AG08396 (cell line): ENCODE results near the gene ZNF444.
A peak's percentile ranks its signal among the peaks of the same experiment; 100 is the strongest.
"Not testable (repeated sequence)": the region's sequence is repeated elsewhere in the genome, so short reads cannot be mapped to it uniquely, and the experiment has no call there.

Source experiments
- DNase-seq: peaks from one replicate; pipeline ENCODE4 v3.0.0; 2012; ENCODE audit warnings: low spot score, mixed read lengths

ZNF444 gene

GRCh38 chr19:56147307-56147706, 6.2 kb downstream of the ZNF444 start:
- DNase-seq: no peak

DNA sequence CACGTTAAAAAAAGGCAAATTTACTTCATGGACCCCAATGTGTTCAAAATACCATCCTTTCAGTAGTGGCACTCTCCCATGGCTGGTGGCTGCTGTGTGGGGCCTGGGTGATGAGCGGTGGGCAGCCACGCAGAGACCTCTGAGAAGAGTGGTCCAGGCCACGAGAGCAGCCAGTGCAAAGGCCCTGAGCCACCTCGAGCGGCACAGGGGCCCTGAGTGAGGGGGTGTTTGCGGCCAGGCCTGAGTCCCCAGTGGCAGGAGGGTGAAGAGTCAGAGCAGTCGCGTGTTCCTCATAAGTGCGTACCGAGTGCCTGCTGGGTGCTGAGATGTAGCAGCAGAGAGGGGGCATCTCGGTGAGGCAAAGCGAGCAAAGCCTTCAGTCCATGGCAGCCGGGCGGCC, 7.0 kb downstream of the ZNF444 start:
- DNase-seq: no peak

DNA sequence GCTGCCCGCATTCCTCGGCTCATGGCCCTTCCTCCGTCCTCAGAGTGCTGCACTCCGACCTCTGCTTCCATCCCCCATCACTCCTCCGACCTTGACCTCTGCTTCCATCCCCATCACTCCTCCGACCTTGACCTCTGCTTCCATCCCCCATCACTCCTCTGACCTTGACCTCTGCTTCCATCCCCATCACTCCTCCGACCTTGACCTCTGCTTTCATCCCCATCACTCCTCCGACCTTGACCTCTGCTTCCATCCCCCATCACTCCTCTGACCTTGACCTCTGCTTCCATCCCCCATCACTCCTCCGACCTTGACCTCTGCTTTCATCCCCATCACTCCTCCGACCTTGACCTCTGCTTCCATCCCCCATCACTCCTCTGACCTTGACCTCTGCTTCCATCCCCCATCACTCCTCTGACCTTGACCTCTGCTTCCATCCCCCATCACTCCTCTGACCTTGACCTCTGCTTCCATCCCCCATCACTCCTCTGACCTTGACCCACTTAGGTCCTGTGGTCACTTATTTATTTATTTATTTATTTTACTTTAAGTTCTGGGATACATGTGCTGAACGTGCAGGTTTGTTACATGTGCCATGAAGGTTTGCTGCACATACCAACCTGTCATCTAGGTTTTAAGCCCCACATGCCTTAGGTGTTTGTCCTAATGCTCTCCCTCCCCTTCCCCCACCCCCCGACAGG, 8.0 kb downstream of the ZNF444 start:
- DNase-seq: not testable (repeated sequence)

- no peak for DNase-seq
These were observed 8.6 kb downstream of the ZNF444 start for GRCh38 chr19:56149656-56150038.

DNA sequence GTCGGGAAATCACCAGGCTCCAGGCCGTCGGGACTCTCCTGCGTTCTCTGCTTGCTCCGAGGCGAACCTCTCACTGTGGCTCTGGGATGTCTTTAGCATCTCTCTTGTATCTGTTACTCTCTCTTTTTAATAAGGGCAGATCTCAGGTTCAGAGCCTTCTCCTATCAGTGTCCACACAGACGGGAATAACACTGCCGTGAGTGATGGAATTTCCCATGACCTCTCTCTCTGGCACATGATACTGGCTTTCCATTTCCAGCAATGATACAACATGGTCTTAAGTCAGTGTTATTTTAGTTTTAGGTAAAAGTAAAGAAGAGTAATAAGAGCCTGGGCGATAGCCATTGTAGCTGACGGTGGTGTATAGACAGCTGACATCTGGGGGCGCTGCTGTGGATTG, 9.3 kb downstream of the ZNF444 start:
- no peak for DNase-seq

DNA sequence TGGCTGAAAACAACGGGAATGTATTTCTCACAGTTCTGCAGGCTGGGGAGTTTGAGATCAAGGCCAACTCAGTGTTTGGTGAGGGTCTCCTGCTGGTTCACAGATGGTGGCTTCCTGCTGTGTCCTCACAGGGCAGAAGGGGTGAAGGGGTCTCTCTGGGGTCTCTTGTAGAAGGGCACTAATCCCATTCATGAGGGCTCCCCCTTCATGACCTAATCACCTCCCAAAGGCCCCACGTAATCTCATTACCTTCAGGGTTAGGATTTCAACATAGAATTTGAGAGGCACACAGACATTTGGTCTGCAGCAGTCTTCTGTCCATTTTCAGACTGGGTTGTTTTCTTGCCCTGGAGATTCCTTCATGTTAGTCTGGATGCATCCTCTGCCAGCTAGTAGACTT, 11.6 kb downstream of the ZNF444 start:
- no peak for DNase-seq

DNA sequence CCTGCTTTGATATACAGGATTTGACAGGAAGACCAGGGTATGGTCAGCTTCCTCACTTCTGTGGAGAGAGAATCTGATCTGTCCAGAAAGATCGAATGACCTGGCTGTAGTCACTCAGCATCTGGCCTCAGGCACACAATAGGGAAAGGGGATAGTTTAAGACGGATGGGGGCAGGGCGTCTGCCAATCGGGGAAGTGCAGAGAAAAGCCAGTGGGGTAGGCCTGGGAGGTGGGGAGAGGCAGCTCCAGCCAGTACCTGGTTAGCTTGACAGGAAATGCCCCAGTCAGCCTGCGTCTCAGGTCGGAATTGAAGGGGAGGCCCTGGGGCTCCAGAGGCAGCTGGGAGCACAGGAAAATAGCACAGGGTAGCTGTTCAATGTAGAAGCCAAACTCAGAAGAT, 12.4 kb downstream of the ZNF444 start:
- no peak for DNase-seq

- DNase-seq: peak; percentile 50
These were observed 14.1 kb downstream of the ZNF444 start for GRCh38 chr19:56155124-56155687.

- DNase-seq: no peak
These were observed 15.7 kb downstream of the ZNF444 start for GRCh38 chr19:56156768-56157167.

DNA sequence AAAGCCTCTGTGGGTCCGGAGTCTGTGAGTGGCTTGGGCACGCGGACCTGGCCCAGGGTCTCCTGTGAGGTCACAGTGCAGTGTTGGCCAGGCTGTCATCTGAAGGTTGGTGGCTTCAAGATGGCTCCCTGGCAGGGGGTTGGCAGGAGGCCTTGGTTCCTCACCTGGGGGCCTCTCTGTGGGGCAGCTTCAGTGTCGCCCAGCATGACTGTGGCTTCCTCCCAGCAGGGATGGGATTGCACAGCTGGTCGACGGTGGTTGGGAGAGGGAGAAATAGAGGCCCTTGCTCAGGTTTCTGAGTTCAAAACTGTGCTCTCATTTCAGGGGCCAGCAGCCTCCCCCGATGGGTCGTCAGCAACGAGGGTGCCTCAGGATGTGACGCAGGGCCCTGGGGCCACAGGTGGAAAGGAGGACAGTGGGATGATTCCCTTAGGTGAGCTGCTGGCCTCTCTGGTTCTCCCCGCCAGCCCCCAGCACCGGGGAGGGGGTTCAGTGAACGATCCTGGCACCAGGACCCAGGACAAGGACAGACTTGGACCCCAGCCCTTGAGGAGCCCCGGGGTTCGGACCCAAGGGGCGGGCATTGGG, 17.2 kb downstream of the ZNF444 start:
- no peak for DNase-seq

GRCh38 chr19:56159009-56159559, 18.0 kb downstream of the ZNF444 start:
- no peak for DNase-seq

GRCh38 chr19:56159622-56160271, 18.7 kb downstream of the ZNF444 start:
- no peak for DNase-seq

DNA sequence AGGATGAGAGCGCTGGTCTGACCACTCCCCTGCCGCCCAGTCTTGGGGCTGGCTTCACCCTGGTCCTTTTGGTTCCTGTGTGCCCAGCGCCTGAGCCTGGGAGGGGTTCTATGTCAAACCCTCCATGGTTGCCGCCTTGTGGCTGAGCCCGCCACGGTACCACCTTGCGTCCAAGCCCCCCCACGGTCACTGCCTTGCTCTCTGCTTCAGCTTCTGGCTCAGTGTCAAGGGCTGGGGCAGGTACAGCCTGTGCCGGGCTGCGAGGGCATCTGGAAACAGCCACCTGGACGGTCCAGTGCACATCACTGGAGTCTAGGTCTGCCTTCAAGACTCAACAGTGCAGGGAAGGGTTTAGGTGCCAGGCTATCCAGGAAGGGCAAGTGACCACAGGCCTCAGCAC, 20.4 kb downstream of the ZNF444 start:
- DNase-seq: no peak

DNA sequence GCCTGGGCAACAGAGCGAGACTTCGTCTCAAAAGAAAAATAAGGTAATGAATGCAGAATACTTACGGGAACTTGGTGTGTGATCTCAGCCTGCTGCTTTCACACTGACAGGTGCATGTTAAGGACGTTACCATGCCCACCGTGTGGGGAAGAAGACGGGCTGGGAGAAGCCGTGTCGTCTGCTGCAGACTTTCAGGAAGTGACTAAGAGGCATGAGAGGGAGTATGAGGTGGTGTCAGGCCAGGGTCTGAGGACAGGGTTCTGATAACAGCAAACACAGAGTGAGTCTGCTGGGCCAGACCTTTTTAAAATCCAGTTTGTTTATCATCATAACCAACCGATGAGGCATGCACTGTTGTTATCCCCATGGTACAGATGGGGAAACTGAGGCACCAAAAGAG, 21.2 kb downstream of the ZNF444 start:
- no peak for DNase-seq

GRCh38 chr19:56163097-56163496, 22.0 kb downstream of the ZNF444 start:
- DNase-seq: no peak

GRCh38 chr19:56167064-56167578, 26.0 kb downstream of the ZNF444 start:
- no peak for DNase-seq

DNA sequence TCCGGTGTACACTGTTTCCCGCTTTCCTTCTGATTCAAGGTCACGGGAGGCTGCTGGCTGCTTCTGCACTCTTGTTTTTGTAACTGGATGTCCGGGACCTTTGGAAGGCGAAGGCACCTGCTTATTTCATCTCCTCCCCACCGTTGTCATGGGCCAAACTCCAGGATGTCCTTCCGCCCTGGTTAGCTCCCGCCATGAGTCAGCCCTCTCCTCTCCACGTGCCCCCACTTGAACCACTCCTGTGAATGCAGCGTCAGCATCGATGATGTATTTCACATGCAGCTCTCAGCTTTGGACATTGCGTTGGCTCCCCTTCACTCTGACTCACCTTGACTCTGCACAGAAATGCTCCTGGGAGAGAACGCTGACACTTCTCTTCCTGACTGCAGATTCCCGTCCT, 29.2 kb downstream of the ZNF444 start:
- no peak for DNase-seq

- no peak for DNase-seq
These were observed 33.0 kb downstream of the ZNF444 start for GRCh38 chr19:56174086-56174485.

GRCh38 chr19:56174550-56174949, 33.5 kb downstream of the ZNF444 start:
- DNase-seq: no peak

DNA sequence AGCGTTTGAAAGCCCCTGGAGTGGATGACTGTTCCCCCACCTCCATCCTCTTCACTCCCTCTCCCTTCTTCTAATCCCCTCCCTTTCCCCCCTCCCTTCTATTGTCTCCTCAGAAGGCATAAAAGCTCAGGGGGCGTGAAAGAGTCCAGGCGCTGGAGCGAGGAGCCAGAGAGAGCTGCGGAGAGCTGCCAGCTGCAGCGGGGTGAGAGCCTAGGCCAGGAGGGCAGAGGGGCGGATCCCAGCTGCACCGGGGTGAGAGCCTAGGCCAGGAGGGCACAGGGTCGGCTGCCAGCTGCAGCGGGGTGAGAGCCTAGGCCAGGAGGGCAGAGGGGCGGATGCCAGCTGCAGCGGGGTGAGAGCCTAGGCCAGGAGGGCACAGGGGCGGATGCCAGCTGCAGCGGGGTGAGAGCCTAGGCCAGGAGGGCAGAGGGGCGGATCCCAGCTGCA, 34.8 kb downstream of the ZNF444 start, which contains the start of gene GALP:
Gene GALP (plus strand): TSS at position 148 of the 447 bp plus-strand sequence. CDS start 1,101 bp downstream, outside the sequence.
- DNase-seq: not testable (repeated sequence)

GRCh38 chr19:56176310-56176709, 35.2 kb downstream of the ZNF444 start:
- DNase-seq: not testable (repeated sequence)

DNA sequence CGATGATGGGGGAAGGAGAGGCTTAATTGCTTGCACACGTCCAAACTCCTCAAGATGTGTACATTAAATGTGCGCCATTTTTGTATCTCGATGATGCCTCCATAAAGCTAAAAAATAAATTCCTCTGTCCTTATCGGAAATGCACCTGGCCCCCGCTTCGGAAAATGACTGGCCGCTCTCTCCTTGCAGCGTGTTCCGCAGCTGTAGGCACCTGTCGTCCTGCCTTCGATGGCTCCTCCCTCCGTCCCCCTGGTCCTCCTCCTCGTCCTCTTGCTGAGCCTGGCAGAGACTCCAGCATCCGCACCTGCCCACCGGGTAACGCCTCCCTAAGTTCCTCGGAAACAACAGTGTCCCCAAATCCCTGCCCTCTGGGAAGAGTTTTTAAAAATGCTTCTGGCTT, 35.8 kb downstream of the ZNF444 start:
- DNase-seq: no peak
